ENCODE measurements around the gene FAM117B.

FAM117B gene

DNA sequence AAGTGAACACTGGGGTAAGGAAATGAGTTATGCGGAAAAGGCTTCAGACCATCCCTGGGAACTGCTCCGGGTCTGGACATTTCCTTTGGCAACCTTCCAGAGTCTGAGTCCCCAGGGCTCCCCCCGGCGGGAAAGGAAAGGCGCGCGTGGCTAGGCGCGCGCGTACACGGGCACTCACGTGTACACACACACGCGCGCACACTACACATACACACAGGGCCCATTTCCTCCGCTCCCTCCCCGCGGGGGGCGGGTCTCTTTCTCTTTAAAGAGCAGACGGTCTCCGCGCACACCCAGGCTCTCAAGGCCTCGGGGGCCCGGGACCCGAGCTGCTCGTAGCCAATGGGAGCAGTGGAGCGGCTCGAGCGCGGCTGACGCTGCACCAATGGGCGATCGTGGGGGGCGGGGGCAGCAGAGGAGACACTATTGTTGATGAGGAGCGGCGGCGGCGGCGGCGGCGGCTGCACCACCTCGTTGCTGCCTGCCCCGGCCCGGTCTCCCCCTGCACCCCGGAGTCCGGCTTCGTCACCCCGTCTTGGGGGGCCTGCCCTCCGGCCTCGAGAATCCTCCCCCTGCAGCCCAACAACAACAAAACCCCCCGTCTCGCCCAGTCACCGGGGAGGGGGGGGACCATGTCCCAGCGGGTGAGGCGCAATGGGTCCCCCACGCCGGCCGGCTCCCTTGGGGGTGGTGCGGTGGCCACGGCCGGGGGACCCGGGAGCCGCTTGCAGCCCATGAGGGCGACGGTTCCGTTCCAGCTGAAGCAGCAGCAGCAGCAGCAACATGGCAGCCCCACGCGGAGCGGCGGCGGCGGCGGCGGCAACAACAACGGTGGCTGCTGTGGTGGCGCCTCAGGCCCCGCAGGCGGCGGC lies at the start of gene FAM117B:
FAM117B (plus strand) TSS at position 414 of the 872 bp plus-strand sequence; CDS start at position 633, 219 bp downstream.
- peak; percentile 95 for DNase-seq

DNA sequence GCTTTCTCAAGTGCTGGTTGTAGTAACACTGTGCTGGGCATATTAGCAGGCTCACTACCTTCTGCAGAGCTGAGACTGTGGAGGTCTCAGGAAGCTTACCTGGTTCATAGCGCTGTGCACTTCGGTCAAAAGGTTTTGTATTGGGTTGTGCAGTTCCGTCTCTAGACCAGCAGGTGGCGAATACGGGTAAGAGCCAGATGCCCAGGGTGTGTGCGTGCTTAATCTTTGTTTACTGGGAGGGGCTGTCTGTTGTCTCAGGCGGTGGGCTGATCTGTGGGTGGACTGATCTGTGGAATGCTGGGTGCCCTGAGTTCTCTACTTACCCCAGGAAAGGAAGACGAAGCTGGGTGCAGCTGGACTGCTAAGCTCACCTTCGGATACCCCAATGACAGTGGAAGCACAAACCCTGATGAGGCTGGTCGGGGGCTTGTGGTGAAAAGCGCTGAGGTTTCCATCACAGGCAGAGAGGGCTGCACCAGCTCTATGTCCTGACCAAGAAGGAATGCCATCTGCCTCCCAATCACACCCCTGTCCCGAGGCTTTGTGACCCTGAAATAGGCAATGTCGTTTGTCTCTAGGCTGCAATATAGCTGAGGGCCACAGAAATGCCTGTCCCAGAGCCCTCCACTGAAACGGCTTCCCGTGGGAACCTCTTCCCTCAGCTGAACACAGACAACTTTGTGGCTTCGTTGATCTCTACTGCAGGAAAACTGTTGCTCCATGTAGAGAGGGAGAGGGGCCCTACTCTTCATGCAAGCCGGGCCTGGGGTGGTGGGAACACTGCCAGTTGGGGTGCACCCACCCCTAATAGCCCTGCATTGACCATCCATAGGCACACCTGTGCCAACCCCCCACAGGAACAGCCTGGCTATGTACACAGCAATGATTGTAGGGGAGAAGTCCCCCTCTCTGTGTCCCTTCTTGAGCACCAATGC lies 45.9 kb upstream of the FAM117B start:
- peak; percentile 88 for DNase-seq

DNA sequence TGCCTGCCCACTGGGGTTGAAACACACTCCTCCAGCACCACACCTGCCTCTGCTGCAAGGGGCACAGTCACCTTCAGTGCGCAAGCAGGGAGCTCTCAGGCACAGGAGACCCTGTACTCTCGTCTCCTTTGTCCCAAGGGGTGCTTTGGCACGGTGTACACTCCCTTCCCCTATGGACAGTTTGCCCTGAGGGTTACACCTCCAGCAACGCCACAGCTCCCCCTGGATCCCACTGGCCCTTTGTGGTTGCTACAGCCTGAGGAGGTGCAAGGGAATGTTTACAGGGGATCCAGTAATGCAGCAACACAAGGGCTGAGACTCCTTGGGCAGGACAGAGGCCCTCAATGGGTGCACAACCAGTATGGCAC lies 45.2 kb upstream of the FAM117B start:
- DNase-seq = no peak

DNA sequence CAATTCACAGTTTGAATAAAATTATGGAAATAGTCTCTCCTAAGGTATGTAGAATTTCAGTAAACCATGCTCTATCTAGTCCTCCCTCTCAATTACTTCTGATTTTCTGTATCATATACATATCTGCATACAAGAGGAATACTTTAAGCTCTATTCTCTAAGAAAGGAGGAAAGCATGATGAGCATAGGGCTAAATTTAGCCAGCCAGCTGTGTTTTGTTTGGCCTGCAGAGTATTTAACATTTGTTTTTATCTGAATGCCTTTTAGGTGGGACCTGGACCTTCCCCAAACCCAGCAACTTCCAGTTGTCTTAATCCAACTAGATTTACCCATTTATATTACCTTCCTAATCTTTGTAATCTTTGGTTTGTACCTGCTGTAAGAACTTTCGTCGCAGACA lies 42.2 kb upstream of the FAM117B start:
- DNase-seq = no peak

DNA sequence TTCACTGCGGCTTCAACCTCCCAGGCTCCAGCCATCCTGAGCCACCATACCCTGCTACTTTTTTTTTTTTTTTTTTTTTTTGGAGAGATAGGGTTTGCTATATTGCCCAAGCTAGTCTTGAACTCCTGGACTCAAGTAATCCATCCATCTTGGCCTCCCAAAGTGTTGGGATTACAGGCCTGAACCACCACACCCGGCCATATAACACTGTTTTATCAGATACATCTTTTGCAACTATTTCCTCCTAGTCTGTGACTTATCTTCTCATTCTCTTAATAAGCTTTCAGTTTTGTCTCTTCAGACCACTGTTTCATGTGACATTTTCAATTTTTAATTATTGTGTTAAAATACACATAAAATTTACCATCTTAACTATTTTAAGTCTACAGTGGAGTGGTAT lies 35.7 kb upstream of the FAM117B start:
- DNase-seq = no peak

DNA sequence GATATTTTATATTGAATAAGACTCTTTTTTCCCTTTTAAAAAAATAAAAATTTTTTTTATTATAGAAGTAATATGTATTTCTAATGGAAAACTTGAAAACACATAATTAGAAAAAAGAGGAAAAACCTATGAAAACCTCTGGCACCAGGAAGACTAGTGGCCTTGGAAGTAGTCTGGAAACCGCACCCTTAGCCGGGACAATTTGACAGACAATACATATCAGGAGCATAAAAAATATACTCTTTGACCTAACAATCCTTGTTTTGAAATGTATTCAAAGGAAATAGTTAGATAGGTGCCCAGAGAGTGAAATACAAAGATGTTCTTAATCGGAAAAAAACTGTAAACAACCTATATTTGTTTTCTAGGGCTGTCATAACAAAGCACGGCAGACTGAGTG lies 34.9 kb upstream of the FAM117B start:
- DNase-seq = no peak

DNA sequence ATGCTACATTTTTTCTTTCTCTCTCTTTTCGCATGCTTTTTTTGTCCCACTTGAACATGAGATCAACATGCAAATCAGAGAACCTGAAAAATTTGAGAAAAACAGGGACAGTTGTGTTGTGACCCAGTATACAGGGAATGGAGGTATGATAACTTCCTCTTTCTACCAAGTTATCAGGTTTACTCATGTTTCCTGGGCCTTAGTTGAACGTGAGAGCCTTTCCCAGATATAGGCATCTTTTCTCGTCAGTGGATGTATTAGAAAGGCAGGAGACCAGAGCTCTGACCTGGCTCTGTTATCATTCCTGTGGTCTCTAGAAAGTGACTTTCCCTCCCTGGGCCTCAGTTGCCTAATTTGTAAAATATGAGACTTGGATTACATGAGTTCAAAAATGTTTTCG lies 30.1 kb upstream of the FAM117B start:
- DNase-seq = no peak

DNA sequence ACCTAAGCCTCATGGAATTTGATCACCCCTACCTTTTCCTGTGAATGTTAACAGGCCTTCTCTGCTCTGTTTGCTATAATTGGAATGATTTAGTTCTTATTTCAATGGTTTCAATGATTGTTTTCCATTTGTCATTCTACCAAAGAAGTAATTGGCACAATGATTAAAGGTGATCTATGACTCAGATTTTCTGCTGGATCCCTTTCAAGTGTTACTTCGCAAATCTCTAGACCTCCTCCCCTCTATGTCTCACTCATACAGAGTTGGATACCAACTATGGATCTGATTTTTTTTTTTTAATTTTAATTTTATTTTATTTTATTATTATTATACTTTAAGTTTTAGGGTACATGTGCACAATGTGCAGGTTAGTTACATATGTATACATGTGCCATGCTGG lies 29.6 kb upstream of the FAM117B start:
- no peak for DNase-seq

DNA sequence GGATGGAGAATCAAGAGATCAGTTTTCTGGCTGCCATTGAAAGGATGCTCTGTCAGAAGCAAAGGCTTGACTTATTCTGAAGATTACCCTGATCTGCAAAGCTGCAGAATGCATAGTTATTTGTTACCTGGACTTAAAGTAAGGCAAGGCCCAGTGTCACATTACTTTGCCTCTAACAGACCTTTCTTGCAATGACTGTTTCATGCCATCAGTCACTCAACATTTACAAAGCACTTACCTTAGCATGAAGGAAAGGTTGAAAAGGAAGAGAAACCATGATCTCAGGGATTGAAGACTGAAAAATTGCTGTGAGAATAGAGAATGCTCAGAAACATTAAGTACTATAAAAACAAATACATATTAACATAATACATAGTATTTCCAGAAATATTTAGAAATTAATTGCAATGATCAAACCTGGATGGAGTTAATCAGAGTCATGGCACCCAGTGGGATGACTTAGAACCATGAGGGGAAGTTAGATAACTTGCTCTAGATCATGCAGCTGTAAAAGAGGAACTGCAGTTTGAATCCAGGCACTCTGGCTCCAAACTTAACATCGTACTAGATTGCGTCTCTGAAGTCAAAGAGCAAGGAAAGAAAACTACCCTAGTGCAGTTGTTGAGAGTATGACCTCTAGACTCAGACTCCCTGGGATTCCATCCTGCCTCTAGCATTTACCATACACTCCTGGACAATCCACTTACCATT lies 26.5 kb upstream of the FAM117B start:
- no peak for DNase-seq

DNA sequence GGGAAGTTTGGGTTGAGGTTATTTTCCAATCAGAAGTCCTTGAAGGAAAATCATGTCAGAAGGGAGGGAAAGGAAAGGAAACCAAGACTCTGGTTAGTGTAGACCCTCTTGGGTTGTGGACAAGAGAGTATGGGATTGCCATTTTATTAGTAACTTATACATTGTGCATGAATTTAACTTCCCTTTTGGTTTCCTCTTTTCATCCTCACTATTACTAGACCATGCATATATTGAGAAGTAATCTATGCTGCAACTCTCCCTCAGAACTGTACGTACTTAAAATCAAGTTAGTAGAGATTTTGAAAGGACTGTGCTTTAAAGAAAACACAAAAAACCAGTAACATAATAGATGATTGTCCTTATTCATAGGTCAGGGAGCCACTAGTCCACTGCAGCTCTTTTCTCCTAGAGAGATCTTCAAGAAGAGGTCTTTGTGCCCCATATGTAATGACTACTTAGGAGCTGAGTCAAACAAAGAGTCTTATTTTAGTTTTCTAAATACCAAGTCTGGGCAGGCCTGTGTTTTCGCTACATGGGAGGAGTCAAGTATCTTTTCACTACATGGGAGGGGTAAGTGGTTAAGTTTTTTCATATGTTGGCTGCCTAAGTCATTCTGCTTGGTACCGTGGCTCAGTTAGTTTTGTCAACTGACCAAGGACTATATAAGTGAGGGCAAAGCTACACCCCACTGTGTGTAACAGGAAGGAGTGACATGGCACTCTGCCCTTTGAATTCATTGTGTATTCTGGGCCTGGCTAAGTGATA lies 25.2 kb upstream of the FAM117B start:
- DNase-seq = no peak

DNA sequence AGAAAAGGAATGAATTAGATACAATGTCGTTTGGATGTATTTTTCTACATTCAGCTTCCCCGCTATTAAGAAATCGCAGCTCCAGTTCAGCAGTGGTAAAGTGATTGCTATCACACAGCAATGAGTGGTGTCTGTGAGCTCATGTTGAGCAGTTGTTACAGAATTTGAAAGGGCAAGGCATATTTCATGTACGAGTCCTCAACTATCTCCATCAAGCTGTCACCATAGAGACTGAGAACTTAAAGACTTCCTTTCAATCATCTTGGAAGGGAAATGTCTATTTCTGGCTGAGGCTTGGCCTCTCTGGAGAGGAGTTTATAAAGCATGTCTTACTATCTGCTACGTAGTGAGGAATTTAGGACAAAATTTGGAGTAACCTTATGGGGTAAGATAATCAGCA lies 24.4 kb upstream of the FAM117B start:
- DNase-seq = no peak

DNA sequence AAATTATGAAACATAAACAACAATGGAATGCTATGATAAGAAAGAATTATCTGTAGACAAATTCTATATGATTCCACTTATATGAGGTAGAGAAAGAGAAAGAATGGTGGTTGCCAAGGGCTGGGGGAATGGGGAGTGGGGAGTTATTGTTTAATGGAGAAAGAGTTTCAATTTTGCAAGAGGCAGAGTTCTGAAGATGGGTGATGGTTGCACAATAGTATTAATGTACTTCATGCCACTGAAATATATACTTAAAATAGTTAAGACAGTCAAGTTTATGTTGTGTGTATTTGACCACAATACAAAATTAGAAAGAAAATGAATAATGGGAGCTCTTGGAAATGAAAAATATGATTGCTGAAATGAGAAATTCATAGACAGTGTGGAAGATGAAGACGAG lies 22.6 kb upstream of the FAM117B start:
- DNase-seq = no peak

DNA sequence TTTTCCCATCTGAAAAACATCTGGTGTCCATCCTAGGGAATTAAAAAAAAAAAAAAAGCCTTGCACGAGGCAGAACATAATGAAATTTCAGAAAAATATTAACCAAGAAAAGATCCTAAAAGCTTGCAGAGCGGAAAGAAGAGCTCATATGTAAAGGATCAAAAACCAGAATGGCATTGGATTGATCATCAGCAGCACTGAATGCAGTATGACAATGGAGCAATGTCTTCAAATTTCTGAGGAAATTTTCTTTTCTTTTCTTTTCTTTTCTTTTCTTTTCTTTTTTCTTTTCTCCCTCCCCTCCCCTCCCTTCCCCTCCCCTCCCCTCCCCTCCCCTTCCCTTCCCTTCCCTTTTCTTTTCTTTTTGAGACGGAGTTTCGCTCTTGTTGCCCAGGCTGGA lies 21.3 kb upstream of the FAM117B start:
- DNase-seq = no peak

DNA sequence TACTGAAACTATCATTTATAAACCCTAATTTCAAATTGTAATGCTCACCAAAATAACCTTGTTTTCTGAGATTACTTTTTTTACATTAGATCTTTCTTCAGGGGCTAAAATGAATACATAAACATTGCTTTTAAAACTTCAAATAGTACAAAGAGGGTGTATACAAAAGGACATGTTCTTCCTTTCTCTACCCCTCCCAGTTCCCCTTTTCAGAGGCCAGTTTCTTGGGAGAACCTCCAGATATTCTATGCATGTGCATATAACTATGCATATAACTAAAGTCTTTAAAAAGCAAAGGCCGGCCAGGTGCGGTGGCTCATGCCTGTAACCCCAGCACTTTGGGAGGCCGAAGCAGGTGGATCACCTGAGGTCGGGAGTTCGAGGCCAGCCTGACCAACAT lies 10.6 kb upstream of the FAM117B start:
- DNase-seq = no peak

DNA sequence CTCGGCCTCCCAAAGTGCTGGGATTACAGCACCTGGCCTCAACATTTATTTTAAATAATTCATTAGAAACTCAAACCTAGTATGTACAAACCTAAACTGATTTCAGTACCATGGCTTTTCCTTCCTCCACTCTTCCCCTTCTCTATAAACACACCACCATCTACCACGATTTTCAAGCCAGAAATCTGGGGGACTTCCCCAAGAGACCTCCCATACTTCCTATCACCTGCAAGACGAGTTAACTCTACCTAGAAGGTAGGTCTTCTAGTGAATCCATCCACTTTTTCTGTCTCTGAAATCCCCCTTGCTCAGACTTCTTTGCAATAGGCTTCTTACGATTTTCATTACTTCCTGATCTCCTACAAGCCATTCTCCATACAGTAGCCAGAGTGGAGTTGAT lies 7.7 kb upstream of the FAM117B start:
- DNase-seq = no peak

DNA sequence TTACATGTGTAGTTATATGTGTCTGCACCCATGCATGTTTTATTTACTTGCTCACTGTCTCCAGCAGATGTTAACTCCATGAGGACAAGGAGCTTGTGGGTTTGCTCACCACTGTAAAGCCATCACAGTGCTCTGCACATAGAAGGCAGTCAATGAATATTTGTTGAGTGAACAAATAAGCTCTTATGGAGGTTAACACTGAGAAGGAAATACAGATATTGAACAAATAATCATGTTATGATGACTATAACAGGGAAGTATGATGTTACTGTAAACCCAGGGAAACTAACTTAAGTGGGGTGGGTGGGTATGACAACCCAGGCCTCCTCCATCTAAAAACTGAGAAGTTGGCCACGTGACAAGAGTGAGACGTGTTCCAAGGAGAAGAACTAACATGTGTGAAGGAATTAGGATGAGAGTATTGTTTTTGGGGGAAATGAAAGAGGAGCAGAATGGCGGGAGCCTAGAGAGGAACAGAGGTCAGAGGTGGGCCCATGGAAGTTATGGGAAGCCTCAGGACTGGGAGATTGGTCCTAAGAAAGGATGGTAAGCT lies 6.0 kb upstream of the FAM117B start:
- DNase-seq = no peak

DNA sequence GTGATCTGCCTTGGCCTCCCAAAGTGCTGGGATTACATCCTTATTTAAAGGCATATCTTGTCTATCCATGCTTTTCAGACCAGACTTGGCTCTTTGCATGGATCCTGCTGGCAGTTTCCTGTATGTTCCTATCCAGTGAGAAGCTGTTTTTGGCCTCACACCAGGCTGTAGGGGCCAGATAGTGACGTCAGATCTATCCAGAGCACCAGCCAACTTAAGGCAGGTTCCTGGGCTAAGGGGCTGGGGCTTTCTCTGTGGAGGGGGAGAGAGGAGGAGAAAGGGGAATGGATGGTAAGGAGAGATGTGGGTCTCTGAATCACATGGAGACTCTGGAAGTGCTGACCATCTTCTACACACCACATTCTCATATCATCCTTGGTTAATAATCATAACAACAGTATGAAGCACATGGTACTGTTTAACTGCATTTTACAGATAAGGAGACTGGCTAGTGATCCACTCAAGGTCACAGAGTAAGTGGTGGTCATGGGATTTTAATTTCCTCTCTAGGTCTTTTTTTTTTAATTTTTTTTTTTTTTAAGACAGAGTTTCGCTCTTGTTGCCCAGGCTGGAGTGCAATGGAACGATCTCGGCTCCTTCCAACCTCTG lies 2.0 kb upstream of the FAM117B start:
- no peak for DNase-seq

DNA sequence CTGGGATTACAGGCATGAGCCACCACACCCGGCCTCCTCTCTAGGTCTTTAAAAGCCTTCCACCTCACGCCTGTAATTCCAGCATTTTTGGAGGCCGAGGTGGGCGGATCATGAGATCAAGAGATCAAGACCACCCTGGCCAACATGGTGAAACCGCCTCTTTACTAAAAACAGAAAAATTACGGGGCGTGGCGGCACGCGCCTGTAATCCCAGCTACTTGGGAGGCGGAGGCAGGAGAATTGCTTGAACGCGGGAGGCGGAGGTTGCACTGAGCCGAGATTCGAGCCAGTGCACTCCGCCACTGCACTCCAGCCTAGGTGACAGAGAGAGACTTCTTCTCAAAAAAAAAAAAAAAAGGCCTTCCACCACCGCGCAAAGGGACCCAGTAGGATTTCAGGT lies 1.3 kb upstream of the FAM117B start:
- DNase-seq = no peak

DNA sequence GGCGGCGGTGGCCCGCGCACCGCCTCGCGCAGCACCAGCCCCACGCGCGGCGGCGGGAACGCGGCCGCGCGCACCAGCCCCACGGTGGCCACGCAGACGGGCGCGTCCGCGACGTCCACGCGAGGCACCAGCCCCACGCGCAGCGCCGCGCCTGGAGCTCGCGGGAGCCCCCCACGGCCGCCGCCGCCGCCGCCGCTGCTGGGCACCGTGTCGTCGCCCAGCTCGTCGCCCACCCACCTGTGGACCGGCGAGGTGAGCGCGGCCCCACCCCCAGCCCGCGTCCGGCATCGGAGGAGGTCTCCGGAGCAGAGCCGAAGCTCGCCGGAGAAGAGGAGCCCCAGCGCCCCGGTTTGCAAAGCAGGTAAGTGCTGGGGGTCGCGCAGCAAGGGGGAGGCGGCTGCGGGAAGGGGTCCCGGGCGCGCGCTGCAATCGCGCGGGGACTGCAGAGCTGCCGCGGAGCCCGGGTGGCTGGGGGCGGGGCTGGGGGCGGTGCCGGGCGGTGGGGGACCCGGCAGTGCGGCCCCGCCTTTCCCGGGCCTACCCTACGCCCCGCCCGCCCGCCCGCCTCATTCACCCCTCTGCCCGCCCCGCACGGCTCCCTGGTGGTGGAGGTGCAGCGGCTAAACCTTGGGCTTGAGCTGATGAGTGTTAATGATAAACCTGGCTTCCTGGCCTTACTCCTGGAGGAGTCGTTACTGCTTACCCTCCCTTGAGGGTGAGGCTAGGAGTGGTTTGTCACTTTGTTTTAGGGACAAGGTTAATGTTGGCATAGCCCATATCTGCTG lies 851 bp downstream of the FAM117B start:
- peak; percentile 77 for DNase-seq

DNA sequence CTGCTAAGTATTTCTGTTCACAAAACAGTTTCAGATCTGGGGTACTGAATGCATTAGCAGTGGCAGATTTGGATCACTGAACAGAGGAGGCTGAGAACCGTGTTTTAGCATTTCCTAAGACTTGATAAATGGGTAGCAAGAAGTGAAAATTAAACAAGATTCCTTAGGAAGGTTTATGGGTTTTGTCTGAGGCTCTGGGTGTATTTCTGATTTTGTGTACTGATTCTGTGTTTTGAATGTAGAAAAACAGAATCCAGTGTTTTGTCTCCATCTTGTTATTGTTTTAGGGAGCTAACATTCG lies 1.4 kb downstream of the FAM117B start:
- DNase-seq = peak; percentile 28

DNA sequence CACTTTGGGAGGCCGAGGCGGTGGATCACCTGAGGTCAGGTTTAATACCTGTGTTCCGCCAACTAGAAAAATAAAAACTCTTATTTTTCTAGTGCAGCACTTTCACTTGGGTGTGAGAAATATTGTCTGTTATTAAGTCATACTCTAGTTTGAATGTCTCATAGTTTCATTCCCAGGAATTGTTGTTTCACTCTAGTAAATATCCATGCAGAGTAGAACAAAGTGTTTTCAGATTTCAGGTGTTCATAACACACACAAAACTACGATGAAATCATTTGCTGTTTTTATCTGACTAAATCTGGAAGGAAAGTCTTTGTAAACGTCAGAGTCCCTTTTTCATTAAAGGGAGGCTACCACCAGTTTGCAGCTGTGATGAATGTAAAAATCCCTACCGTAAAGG lies 4.0 kb downstream of the FAM117B start:
- no peak for DNase-seq
